Tibial nerve (tissue), 4 donors: Measurements from ENCODE around the gene GMPS. TPM values are rescaled to one million over a fixed set of nuclear protein-coding genes. Genes with fewer than 3 reads are reported as not detected.
"Not testable (repeated sequence)": the region's sequence is repeated elsewhere in the genome, so short reads cannot be mapped to it uniquely, and the experiment has no call there.

Experiments
- DNase-seq, 2 donors: peaks; one replicate each; pipeline ENCODE4 v3.0.0-alpha.2; 2019; ENCODE audit warnings: low spot score in 2 of 2
- H3K27ac ChIP-seq, 4 donors: fragments of 200-600 bp; sonication (generic) in 3 of 4; one replicate each; pipeline ENCODE4 v1.5.1; 2017 to 2019; ENCODE audit warnings: mild to moderate bottlenecking in 1 of 4
- H3K27me3 ChIP-seq, 2 donors: fragments of 200-600 bp; sonication (generic) in 1 of 2; one replicate each; pipeline versions ENCODE4 v1.5.1 to v1.6.0; 2017 to 2019
- H3K36me3 ChIP-seq, 3 donors: fragments of 200-600 bp; sonication (generic); one replicate each; pipeline ENCODE4 v1.5.1; 2018 to 2019
- H3K4me1 ChIP-seq, 4 donors: fragments of 200-600 bp; sonication (generic) in 3 of 4; one replicate each; pipeline ENCODE4 v1.5.1; 2017 to 2019
- H3K4me3 ChIP-seq, 4 donors: fragments of 200-600 bp; sonication (generic) in 3 of 4; one replicate each; pipeline ENCODE4 v1.5.1; 2017 to 2019; ENCODE audit warnings: mild to moderate bottlenecking in 1 of 4, moderate library complexity in 1 of 4
- H3K9me3 ChIP-seq, 4 donors: fragments of 200-600 bp; sonication (generic) in 3 of 4; one replicate each; pipeline ENCODE4 v1.5.1; 2017 to 2019
- EP300 ChIP-seq, 2 donors: sonication (generic); formaldehyde crosslinking; IDR thresholded peaks; one replicate each; pipeline ENCODE4 v1.6.1; 2017; ENCODE audit warnings: antibody characterized with exemption in 2 of 2, mild to moderate bottlenecking in 1 of 2
- POLR2A ChIP-seq, 2 donors: fragments of 450-650 bp; IDR thresholded peaks; one replicate each; pipeline ENCODE4 v1.6.1; 2017; ENCODE audit warnings: antibody characterized with exemption in 2 of 2, mild to moderate bottlenecking in 2 of 2, moderate library complexity in 2 of 2
- WGBS, 2 donors: methylation state at CpG; one replicate each; pipeline ENCODE4 v1.1.5; 2018; 5-methylcytosine and 5-hydroxymethylcytosine counted together
- total RNA-seq, 4 donors: library from RNA; depleted of rRNA; stranded (reverse); fragments of >200 nt; gene quantifications; one replicate each; pipeline ENCODE4 v1.1.0, GENCODE V29; 2016
- TF ChIP-seq, protein P1 (sequence below), 5 experiments: fragments of 200-600 bp in 3 of 5; fragments of 450-650 bp in 2 of 5; sonication (generic) in 3 of 5; IDR thresholded peaks; one replicate each; pipeline ENCODE4 v1.5.1; 2016 to 2019; ENCODE audit warnings: antibody characterized with exemption in 5 of 5, mild to moderate bottlenecking in 3 of 5, moderate library complexity in 2 of 5

The GMPS gene
- total RNA-seq, 4 donors from 2014 or later: 21.8 to 42.2 (median 32.8) TPM

DNA sequence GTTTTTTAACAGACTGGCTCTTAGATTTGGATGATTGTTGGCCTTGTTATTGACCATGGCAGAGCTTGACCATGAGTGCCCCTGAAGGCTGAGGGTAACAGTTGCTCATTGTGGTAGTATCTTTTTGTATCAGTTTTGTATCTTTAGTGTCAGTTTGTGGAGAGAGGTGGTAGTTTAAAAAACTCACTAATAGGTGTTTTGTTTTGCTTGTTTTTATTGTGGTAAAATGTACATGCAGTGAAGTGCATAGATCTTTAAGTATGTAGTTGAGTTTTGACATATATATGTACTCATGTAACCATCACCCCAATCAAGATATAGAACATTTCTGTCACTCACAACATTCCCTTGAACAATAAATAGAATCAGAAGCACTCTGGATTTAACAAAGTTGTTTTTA lies 9.8 kb downstream of the GMPS start:
- H3K27ac ChIP-seq: no peak overlapping the region
- TF ChIP-seq, protein P1, sequence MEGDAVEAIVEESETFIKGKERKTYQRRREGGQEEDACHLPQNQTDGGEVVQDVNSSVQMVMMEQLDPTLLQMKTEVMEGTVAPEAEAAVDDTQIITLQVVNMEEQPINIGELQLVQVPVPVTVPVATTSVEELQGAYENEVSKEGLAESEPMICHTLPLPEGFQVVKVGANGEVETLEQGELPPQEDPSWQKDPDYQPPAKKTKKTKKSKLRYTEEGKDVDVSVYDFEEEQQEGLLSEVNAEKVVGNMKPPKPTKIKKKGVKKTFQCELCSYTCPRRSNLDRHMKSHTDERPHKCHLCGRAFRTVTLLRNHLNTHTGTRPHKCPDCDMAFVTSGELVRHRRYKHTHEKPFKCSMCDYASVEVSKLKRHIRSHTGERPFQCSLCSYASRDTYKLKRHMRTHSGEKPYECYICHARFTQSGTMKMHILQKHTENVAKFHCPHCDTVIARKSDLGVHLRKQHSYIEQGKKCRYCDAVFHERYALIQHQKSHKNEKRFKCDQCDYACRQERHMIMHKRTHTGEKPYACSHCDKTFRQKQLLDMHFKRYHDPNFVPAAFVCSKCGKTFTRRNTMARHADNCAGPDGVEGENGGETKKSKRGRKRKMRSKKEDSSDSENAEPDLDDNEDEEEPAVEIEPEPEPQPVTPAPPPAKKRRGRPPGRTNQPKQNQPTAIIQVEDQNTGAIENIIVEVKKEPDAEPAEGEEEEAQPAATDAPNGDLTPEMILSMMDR (IDR thresholded peaks at IDR 0.05): no peak
- DNase-seq: no peak
- H3K9me3 ChIP-seq: no peaks in the 10 kb centered on the region
- peaks cover 0 to 25% (median 3%) of the 10 kb centered on the region in 4 donors for H3K4me1 ChIP-seq
- no peaks in the 10 kb centered on the region for H3K27me3 ChIP-seq
- H3K36me3 ChIP-seq: no peaks in the 10 kb centered on the region
- H3K4me3 ChIP-seq: no peak overlapping the region

DNA sequence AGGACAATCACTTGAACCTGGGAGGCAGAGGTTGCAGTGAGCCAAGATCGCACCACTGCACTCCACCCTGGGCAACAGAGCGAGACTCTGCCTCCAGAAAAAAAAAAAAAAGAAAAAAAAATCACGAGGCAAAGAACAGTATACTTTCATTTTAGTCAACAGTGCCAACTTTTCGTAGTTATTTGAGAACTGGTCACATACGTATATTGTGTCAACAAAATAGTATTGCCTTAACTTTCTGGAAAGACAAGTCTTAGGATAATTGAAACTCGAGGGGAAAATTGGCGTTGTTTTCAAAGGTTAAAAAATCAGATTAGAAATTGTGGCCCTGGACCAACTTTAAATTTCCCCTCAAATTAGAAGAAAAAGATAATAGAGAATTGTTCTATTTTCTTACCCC lies 13.8 kb downstream of the GMPS start:
- 81 to 82% methylated on average over 7 of the region's 7 CpGs for WGBS, 2 donors
- Histone ChIP-seq H3K36me3 (no peaks in the 10 kb centered on the region), H3K27ac (no peak overlapping the region)

DNA sequence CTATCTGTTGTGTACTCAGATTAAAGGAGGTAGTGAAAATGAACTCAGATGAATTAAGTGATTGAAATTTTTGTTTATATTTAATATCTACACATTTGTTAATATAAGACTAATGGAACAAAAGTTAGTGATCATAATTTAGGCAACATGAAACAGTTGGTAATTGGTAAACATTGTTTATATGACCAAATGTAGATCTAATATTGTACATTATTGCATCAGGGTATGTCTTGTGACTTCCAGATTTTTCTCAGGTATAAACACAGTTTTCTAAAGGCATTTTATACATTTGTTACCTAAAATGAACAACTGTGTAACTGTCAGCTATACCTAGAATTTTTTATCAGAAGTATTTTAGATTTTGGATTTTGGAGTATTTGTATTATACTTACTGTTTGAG lies 14.8 kb downstream of the GMPS start:
- Histone ChIP-seq H3K4me3 (no peak overlapping the region), H3K27ac (no peak overlapping the region), H3K27me3 (no peaks in the 10 kb centered on the region), H3K36me3 (no peaks in the 10 kb centered on the region), H3K4me1 (peaks cover 0 to 22% (median 0%) of the 10 kb centered on the region in 4 donors), H3K9me3 (no peaks in the 10 kb centered on the region)
- no peak for DNase-seq
- TF ChIP-seq POLR2A (IDR thresholded peaks at IDR 0.05): no peak

More for the DNA sequence above, 13.8 kb downstream of the GMPS start:
- Histone ChIP-seq H3K27me3 (no peaks in the 10 kb centered on the region), H3K9me3 (no peaks in the 10 kb centered on the region), H3K4me1 (peaks cover 0 to 12% (median 0%) of the 10 kb centered on the region in 4 donors), H3K4me3 (no peak overlapping the region)
- no peak for DNase-seq
- TF ChIP-seq, protein P1 (IDR thresholded peaks at IDR 0.05): no peak
- TF ChIP-seq POLR2A (IDR thresholded peaks at IDR 0.05): no peak
- TF ChIP-seq EP300 (IDR thresholded peaks at IDR 0.05): no peak

DNA sequence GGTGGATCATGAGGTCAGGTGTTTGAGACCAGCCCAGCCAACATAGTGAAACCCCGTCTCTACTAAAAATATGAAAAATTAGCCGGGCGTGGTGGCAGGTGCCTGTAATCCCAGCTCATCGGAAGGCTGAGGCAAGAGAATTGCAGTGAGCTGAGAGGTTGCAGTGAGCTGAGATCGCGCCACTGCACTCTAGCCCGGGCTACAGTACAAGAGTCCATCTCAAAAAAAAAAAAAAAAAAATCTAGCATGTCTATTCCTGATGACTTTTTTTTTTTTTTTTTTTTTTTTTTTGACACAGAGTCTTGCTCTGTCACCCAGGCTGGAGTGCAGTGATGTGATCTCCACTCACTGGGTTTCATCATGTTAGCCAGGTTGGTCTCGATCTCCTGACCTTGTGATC lies 15.9 kb downstream of the GMPS start:
- not testable (repeated sequence) for DNase-seq, H3K4me3 ChIP-seq, H3K36me3 ChIP-seq, H3K27me3 ChIP-seq, H3K9me3 ChIP-seq, H3K27ac ChIP-seq
- 93 to 95% methylated on average over 8 of the region's 8 CpGs for WGBS, 2 donors
- H3K4me1 ChIP-seq: peaks cover 0 to 27% (median 0%) of the 10 kb centered on the region in 4 donors

DNA sequence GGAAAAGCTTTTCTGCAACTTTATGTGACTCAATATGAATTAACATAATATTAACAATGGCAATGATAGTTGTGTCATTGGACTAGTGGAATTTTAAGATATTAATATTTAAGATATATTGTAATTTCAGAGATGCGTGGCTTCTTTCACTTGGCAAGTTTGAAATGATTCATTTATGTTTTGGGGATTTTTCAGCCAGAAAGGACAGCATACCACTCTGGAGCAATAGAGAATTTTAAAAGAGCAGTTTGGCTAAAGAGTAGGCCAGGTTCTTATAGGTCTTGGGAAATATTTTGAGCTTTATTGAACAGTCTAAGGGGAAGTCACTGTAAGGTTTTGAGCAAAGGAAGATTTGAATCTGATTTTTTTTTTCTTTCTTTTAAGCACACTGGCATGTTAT lies 16.5 kb downstream of the GMPS start:
- no peak overlapping the region for H3K27ac ChIP-seq
- H3K27me3 ChIP-seq: no peaks in the 10 kb centered on the region
- no peaks in the 10 kb centered on the region for H3K36me3 ChIP-seq
- no peak overlapping the region for H3K4me3 ChIP-seq
- DNase-seq: no peak
- TF ChIP-seq, protein P1 (IDR thresholded peaks at IDR 0.05): no peak
- TF ChIP-seq EP300 (IDR thresholded peaks at IDR 0.05) (no peak), POLR2A (IDR thresholded peaks at IDR 0.05) (no peak)
- WGBS, 2 donors: 52 to 58% methylated on average over 1 of the region's 1 CpG
- peaks cover 0 to 27% (median 0%) of the 10 kb centered on the region in 4 donors for H3K4me1 ChIP-seq
- no peaks in the 10 kb centered on the region for H3K9me3 ChIP-seq

DNA sequence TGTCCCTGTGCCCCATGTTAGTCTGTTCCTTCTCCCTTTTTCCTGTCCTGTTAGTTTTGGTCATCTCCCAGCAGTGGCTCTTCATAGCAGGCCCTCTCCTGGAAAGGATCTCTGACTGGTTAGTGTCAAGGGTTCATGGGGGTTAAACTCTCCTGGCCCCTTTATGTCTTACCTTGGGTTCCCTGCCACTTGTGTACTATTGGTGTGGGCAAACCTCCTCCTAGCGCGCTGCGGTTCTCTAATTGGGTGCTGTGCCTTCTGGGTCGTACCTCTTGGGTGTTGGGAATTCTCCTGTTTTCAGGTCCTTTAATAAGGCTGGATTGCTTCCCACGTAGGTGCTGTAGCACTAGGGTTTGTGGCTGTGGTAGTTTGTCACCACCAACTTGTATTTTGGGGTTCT lies 18.8 kb downstream of the GMPS start:
- peaks cover 0 to 3% (median 0%) of the 10 kb centered on the region in 3 donors for H3K36me3 ChIP-seq
- WGBS, 2 donors: 86 to 96% methylated on average over 5 of the region's 5 CpGs
- TF ChIP-seq POLR2A (IDR thresholded peaks at IDR 0.05): no peak
- TF ChIP-seq, protein P1 (IDR thresholded peaks at IDR 0.05): no peak
- no peak for TF ChIP-seq EP300 (IDR thresholded peaks at IDR 0.05)

More for the DNA sequence above, 18.8 kb downstream of the GMPS start:
- Histone ChIP-seq H3K4me1 (peaks cover 0 to 27% (median 0%) of the 10 kb centered on the region in 4 donors), H3K27me3 (no peaks in the 10 kb centered on the region), H3K27ac (no peak overlapping the region), H3K4me3 (no peak overlapping the region), H3K9me3 (no peaks in the 10 kb centered on the region)
- no peak for DNase-seq
